Tibial artery (tissue), 4 donors: Measurements from ENCODE around the gene SPATA2.

ENCODE experiments used
- DNase-seq, 2 donors: peaks; one replicate each; pipeline ENCODE4 v3.0.0-alpha.2; 2019
- H3K27ac ChIP-seq, 2 donors: fragments of 200-600 bp; sonication (generic) in 1 of 2; 1 replicate in 1 of 2; 2 replicates in 1 of 2; pipeline ENCODE4 v1.5.1; 2018 to 2019; ENCODE audit warnings: mild to moderate bottlenecking in 1 of 2
- H3K27me3 ChIP-seq, 2 donors: fragments of 200-600 bp; sonication (generic) in 1 of 2; one replicate each; pipeline versions ENCODE4 v1.5.1 to v1.6.0; 2016 to 2019
- H3K36me3 ChIP-seq, 3 donors: fragments of 200-600 bp; sonication (generic) in 2 of 3; one replicate each; pipeline ENCODE4 v1.5.1; 2016 to 2019; ENCODE audit warnings: mild to moderate bottlenecking in 2 of 3
- H3K4me1 ChIP-seq, 4 donors: fragments of 200-600 bp; sonication (generic) in 2 of 4; 1 replicate in 3 of 4; 2 replicates in 1 of 4; pipeline ENCODE4 v1.5.1; 2016 to 2019
- H3K4me3 ChIP-seq, 2 donors: fragments of 200-600 bp; sonication (generic) in 1 of 2; 1 replicate in 1 of 2; 2 replicates in 1 of 2; pipeline ENCODE4 v1.5.1; 2018 to 2019; ENCODE audit warnings: mild to moderate bottlenecking in 2 of 2
- H3K9me3 ChIP-seq, 3 donors: fragments of 200-600 bp; sonication (generic) in 1 of 3; one replicate each; pipeline ENCODE4 v1.5.1; 2016 to 2019
- intact Hi-C: fragments of 100-400 bp; cut with DNase I; formaldehyde crosslinking; loops from one replicate; pipeline ENCODE4 v1.15.0; 2023; ENCODE audit warnings: low total_unique reads
- TF ChIP-seq, protein P1 (sequence below), 2 experiments: fragments of 200-600 bp in 1 of 2; fragments of 450-650 bp in 1 of 2; IDR thresholded peaks; one replicate each; pipeline ENCODE4 v1.5.1; 2017 to 2019; ENCODE audit warnings: antibody characterized with exemption in 2 of 2, mild to moderate bottlenecking in 1 of 2, moderate library complexity in 1 of 2

The SPATA2 gene

DNA sequence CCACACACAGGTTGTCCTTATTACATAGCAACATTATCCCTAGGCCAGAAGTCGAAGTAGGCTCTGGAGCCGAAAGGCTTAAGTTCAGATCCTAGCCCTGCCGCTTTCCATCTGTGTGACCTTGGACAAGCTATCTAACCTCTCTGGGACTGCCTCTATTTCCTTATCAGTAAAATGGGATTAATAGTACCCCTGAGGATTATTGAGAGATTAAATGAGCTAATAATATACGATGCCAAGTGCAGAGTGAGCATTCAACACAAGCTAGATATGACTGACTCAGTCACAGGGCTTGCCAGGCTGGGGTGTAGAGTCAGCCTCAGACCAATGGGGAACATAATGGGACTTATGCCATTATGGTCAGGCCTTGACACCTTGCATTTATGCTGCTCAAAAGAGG is 8.9 kb upstream of the SPATA2 start:
- DNase-seq = no peak
- Histone ChIP-seq H3K27ac (no peak overlapping the region), H3K9me3 (no peaks in the 10 kb centered on the region), H3K36me3 (no peaks in the 10 kb centered on the region), H3K4me3 (no peak overlapping the region), H3K27me3 (no peaks in the 10 kb centered on the region), H3K4me1 (no peaks in the 10 kb centered on the region)
- TF ChIP-seq, protein P1, sequence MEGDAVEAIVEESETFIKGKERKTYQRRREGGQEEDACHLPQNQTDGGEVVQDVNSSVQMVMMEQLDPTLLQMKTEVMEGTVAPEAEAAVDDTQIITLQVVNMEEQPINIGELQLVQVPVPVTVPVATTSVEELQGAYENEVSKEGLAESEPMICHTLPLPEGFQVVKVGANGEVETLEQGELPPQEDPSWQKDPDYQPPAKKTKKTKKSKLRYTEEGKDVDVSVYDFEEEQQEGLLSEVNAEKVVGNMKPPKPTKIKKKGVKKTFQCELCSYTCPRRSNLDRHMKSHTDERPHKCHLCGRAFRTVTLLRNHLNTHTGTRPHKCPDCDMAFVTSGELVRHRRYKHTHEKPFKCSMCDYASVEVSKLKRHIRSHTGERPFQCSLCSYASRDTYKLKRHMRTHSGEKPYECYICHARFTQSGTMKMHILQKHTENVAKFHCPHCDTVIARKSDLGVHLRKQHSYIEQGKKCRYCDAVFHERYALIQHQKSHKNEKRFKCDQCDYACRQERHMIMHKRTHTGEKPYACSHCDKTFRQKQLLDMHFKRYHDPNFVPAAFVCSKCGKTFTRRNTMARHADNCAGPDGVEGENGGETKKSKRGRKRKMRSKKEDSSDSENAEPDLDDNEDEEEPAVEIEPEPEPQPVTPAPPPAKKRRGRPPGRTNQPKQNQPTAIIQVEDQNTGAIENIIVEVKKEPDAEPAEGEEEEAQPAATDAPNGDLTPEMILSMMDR (IDR thresholded peaks at IDR 0.05) = no peak
- intact Hi-C loops = no loop called here

DNA sequence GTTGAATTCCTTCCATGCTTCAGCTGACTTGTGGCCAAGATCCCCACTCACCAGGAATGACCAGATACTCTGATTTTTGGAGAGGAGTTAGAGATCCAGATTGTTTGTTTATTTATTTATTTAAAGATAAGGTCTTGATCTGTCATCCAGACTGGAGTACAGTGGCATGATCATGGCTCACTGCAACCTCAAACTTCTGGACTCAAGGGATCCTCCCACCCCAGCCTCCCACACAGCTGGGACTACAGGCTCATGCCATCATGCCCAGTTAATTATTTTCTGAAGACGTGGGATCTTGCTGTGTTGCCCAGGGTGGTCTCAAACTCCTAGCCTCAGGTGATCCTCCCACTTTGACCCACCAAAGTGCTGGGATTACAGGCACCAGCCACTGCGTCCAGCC is 4.1 kb upstream of the SPATA2 start:
- no peaks in the 10 kb centered on the region for H3K36me3 ChIP-seq
- TF ChIP-seq, protein P1 (IDR thresholded peaks at IDR 0.05) = no peak
- no peaks in the 10 kb centered on the region for H3K9me3 ChIP-seq
- no peak overlapping the region for H3K27ac ChIP-seq
- H3K4me3 ChIP-seq = no peak overlapping the region
- peaks cover 0 to 14% (median 4%) of the 10 kb centered on the region in 4 donors for H3K4me1 ChIP-seq
- DNase-seq = peak in 1 of 2 donors; percentile 21
- intact Hi-C loops = loop anchor here (10.0 kb wide), 2 partner anchors 205 to 375 kb away; partner anchors contain the start of gene B4GALT5
- no peaks in the 10 kb centered on the region for H3K27me3 ChIP-seq

DNA sequence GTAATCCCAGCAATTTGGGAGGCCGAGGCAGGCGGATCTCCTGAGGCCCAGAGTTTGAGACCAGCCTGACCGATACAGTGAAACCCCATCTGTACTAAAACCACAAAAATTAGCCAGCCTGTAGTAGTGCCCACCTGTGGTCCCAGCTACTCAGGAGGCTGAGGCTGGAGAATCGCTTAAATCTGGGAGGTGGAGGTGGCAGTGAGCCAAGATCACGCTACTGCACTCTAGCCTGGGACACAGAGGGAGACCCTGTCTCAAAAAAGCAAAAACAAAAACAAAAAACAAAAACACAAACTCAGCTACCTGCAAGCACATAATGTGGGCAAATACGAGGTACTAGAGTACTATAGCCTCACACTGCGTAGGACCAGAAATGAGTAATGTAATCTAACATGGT is 3.7 kb upstream of the SPATA2 start:
- intact Hi-C loops = loop anchor here (10.0 kb wide), 2 partner anchors 204 to 374 kb away; partner anchors contain the start of gene B4GALT5
- TF ChIP-seq, protein P1 (IDR thresholded peaks at IDR 0.05) = no peak

DNA sequence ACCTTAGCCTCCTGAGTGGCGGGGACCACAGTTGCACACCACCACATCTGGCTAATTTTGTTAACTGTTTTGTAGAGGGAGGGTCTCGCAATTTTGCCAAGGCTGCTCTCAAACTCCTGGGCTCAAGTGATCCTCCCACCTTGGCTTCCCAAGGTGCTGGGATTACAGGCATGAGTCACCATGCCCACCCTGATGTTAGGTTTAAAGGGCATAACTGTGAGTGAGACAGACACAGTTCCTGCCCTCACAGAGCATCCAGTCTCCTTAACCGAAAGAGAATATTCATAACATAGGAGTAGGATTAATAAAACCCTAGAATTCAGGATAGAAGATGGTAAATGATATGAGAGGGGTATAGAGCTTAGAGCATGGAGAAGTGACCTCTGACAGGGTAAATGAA is 3.1 kb upstream of the SPATA2 start:
- peaks cover 0 to 24% (median 14%) of the 10 kb centered on the region in 4 donors for H3K4me1 ChIP-seq
- no peaks in the 10 kb centered on the region for H3K9me3 ChIP-seq
- H3K27me3 ChIP-seq = no peaks in the 10 kb centered on the region
- no peak overlapping the region for H3K4me3 ChIP-seq
- intact Hi-C loops = loop anchor here (10.0 kb wide), 2 partner anchors 204 to 374 kb away; partner anchors contain the start of gene B4GALT5
- no peaks in the 10 kb centered on the region for H3K36me3 ChIP-seq
- TF ChIP-seq, protein P1 (IDR thresholded peaks at IDR 0.05) = no peak
- DNase-seq = peak in 1 of 2 donors; percentile 4
- no peak overlapping the region for H3K27ac ChIP-seq

More for the DNA sequence above, 3.7 kb upstream of the SPATA2 start:
- Histone ChIP-seq H3K27me3 (no peaks in the 10 kb centered on the region), H3K27ac (no peak overlapping the region), H3K4me3 (no peak overlapping the region), H3K9me3 (no peaks in the 10 kb centered on the region), H3K4me1 (peaks cover 0 to 18% (median 9%) of the 10 kb centered on the region in 4 donors), H3K36me3 (no peaks in the 10 kb centered on the region)
- DNase-seq = peak in 1 of 2 donors; percentile 10

DNA sequence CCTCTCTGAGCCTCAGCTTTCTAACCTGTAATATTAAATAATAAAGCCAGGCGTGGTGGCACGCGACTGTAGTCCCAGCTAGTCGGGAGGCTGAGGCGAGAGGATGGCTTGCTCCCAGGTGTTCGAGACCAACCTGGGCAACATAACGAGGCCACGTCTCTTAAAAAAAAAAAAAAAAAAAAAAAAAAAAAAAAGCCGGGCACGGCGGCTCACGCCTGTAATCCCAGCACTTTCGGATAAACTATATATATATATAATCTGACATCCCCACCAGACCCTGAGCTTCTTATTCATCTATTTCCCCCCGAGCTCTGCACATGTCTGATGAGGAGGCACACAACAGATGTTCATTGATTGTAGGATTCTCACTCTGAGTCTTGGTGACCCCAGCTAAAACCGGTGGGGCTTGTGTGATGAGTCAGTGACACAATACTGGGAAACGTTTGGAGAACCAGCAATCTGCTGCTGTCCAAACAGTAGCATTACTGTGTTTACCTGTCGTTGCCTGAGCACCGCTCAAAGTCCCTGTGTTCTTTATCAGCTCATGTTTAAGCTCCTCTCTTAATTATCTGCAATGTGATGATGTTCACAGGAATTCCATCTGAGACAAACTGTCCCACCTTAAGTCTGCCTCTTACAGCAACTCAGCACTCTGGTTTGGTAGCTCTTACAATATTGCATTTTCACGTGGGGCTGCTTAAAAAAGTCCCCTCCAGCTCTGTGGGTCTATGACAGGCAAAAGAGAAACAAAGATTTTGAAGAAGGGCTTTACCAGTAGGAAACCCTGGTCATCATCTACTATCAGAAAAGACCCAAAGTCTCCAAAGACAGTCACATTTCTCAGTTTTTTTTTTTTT is 1.0 kb upstream of the SPATA2 start:
- no peaks in the 10 kb centered on the region for H3K9me3 ChIP-seq
- H3K36me3 ChIP-seq = no peaks in the 10 kb centered on the region
- peak overlapping the region; percentile 70 to 90 for H3K4me3 ChIP-seq
- no peaks in the 10 kb centered on the region for H3K27me3 ChIP-seq
- H3K4me1 ChIP-seq = peaks cover 0 to 32% (median 21%) of the 10 kb centered on the region in 4 donors
- TF ChIP-seq, protein P1 (IDR thresholded peaks at IDR 0.05) = no peak
- intact Hi-C loops = loop anchor here (10.0 kb wide), 2 partner anchors 202 to 372 kb away; partner anchors contain the start of gene B4GALT5
- H3K27ac ChIP-seq = peak overlapping the region; percentile 96 to 97
- DNase-seq = peak in 1 of 2 donors; percentile 19
